ENCODE data around the gene ATAD1.

DNA sequence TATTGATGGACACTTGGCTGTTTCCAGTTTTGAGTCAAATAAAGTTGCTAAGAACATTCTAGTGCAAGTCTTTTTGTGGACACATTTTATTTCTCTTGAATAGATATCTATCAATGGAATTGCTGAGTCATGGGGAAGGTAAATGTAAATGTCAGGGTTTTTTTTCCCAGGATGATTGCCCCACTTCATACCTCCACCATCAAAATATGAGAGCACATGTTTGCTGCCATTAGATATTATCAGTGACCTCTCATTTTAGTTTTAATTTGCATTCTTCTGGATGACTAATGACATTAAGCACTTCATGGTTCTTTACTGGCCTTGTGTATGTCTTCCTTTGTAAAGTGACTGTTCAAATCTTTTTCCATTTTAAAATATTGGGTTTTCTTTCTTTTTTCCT, 112.7 kb downstream of the ATAD1 start:
- TF ChIP-seq, protein P1, sequence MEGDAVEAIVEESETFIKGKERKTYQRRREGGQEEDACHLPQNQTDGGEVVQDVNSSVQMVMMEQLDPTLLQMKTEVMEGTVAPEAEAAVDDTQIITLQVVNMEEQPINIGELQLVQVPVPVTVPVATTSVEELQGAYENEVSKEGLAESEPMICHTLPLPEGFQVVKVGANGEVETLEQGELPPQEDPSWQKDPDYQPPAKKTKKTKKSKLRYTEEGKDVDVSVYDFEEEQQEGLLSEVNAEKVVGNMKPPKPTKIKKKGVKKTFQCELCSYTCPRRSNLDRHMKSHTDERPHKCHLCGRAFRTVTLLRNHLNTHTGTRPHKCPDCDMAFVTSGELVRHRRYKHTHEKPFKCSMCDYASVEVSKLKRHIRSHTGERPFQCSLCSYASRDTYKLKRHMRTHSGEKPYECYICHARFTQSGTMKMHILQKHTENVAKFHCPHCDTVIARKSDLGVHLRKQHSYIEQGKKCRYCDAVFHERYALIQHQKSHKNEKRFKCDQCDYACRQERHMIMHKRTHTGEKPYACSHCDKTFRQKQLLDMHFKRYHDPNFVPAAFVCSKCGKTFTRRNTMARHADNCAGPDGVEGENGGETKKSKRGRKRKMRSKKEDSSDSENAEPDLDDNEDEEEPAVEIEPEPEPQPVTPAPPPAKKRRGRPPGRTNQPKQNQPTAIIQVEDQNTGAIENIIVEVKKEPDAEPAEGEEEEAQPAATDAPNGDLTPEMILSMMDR (IDR thresholded peaks at IDR 0.05) = no peak
- no peak for TF ChIP-seq POLR2A (IDR thresholded peaks at IDR 0.05)
